HepG2 (cell line): ENCODE data around the gene AQP6. TPM values are rescaled to one million over a fixed set of nuclear protein-coding genes. Genes with fewer than 3 reads are reported as not detected.
A peak's percentile ranks its signal among the peaks of the same experiment; 100 is the strongest.

Experiments used
- CENPT ChIP-seq: sonication (generic); formaldehyde crosslinking; IDR thresholded peaks from 2 replicates; pipeline ENCODE4 v1.8.0; 2022; ENCODE audit warnings: low read depth, mild to moderate bottlenecking, moderate library complexity, missing genetic modification reagents
- GATAD2A ChIP-seq: IDR thresholded peaks from 2 replicates; pipeline ENCODE4 v1.6.1; 2016
- GTF3A ChIP-seq: sonication (generic); formaldehyde crosslinking; conservative IDR thresholded peaks from 2 replicates; pipeline ENCODE4 v1.4.0; 2020; ENCODE audit warnings: mild to moderate bottlenecking, missing genetic modification reagents
- HCFC1 ChIP-seq: fragments of 150-350 bp; IDR thresholded peaks from 2 replicates; pipeline ENCODE4 v1.6.1; 2014; ENCODE audit warnings: low read depth, low read length
- HDAC1 ChIP-seq: sonication (generic); formaldehyde crosslinking; IDR thresholded peaks from 2 replicates; pipeline ENCODE4 v1.5.1; 2020; ENCODE audit warnings: mild to moderate bottlenecking, missing genetic modification reagents
- MAZ ChIP-seq, 2 experiments: sonication (generic) in 1 of 2; formaldehyde crosslinking in 1 of 2; IDR thresholded peaks; 2 replicates each; pipeline versions ENCODE4 v1.5.0 to v1.6.1; 2012 to 2020; ENCODE audit warnings: low read depth in 2 of 2, mild to moderate bottlenecking in 2 of 2, borderline replicate concordance in 1 of 2, improper control_type of control experiment in 1 of 2, low read length in 1 of 2, missing genetic modification reagents in 1 of 2, moderate library complexity in 1 of 2
- MLLT10 ChIP-seq: sonication (generic); formaldehyde crosslinking; IDR thresholded peaks from 2 replicates; pipeline ENCODE4 v1.4.0; 2020; ENCODE audit warnings: missing genetic modification reagents
- POLR2A ChIP-seq, 2 experiments: IDR thresholded peaks; 2 replicates each; pipeline ENCODE4 v1.6.1; 2011; ENCODE audit warnings: low read depth in 2 of 2, low read length in 2 of 2, mild to moderate bottlenecking in 1 of 2, moderate library complexity in 1 of 2; ENCODE audit not compliant: insufficient read depth in 1 of 2
- SMAD9 ChIP-seq: sonication (generic); formaldehyde crosslinking; IDR thresholded peaks from 2 replicates; pipeline ENCODE4 v1.5.1; 2020; ENCODE audit warnings: mild to moderate bottlenecking, missing genetic modification reagents
- SMARCE1 ChIP-seq: fragments of 450-650 bp; IDR thresholded peaks from 2 replicates; pipeline ENCODE4 v1.6.1; 2017; ENCODE audit warnings: borderline replicate concordance
- SNAPC2 ChIP-seq: sonication (generic); formaldehyde crosslinking; IDR thresholded peaks from 2 replicates; pipeline ENCODE4 v1.8.1; 2022; ENCODE audit warnings: mild to moderate bottlenecking, missing genetic modification reagents
- ZBTB4 ChIP-seq: sonication (generic); formaldehyde crosslinking; IDR thresholded peaks from 2 replicates; pipeline ENCODE4 v1.4.0; 2020; ENCODE audit warnings: missing genetic modification reagents, mild to moderate bottlenecking, borderline replicate concordance
- ZFAT ChIP-seq: sonication (generic); formaldehyde crosslinking; conservative IDR thresholded peaks from 2 replicates; pipeline ENCODE4 v1.8.1; 2023; ENCODE audit warnings: missing genetic modification reagents, inconsistent platforms
- ZHX2 ChIP-seq, 2 experiments: sonication (generic) in 1 of 2; formaldehyde crosslinking in 1 of 2; IDR thresholded peaks; 2 replicates each; pipeline versions ENCODE4 v1.6.1 to v1.9.0; 2014 to 2022; ENCODE audit warnings: antibody characterized with exemption in 1 of 2, borderline replicate concordance in 1 of 2, inconsistent platforms in 1 of 2, low read depth in 1 of 2, missing genetic modification reagents in 1 of 2
- ZNF160 ChIP-seq: sonication (generic); formaldehyde crosslinking; IDR thresholded peaks from 2 replicates; pipeline ENCODE4 v1.8.0; 2022; ENCODE audit warnings: mild to moderate bottlenecking, inconsistent platforms, missing genetic modification reagents
- ZNF263 ChIP-seq: sonication (generic); formaldehyde crosslinking; IDR thresholded peaks from 2 replicates; pipeline ENCODE4 v1.4.0; 2020; ENCODE audit warnings: missing genetic modification reagents
- ZNF501 ChIP-seq: sonication (generic); formaldehyde crosslinking; IDR thresholded peaks from 2 replicates; pipeline ENCODE4 v1.5.1; 2020; ENCODE audit warnings: mild to moderate bottlenecking, moderate library complexity, missing genetic modification reagents
- ZNF616 ChIP-seq: sonication (generic); formaldehyde crosslinking; IDR thresholded peaks from 2 replicates; pipeline ENCODE4 v1.5.0; 2020; ENCODE audit warnings: low read depth, mild to moderate bottlenecking, missing genetic modification reagents
- ZNF644 ChIP-seq: IDR thresholded peaks from 2 replicates; pipeline ENCODE4 v1.6.1; 2016; ENCODE audit warnings: low read depth
- polyA plus RNA-seq, 8 experiments: library from polyadenylated mRNA; depleted of rRNA in 3 of 8; stranded (reverse) in 7 of 8; unstranded in 1 of 8; fragments of >200 nt; fragmentation: Illumina TruSeq in 4 of 8; extraction: Trizol in 4 of 8; gene quantifications; 2 replicates each; pipeline versions ENCODE4 v1.2.1 to v1.2.3, GENCODE V29; 2011 to 2016; ENCODE audit warnings: low read depth in 4 of 8, missing spikeins in 1 of 8, mixed read lengths in 1 of 8; ENCODE audit not compliant: insufficient read depth in 1 of 8
- total RNA-seq, 5 experiments: library from RNA; depleted of rRNA; stranded (reverse); fragments of >200 nt; fragmentation: Illumina TruSeq; extraction: Trizol; gene quantifications; 2 replicates each; pipeline ENCODE4 v1.2.3, GENCODE V29; 2016; ENCODE audit warnings: low read depth in 1 of 5
- TF ChIP-seq, protein P1 (sequence below): sonication (generic); formaldehyde crosslinking; conservative IDR thresholded peaks from 2 replicates; pipeline ENCODE4 v1.4.0; 2020; ENCODE audit warnings: missing genetic modification reagents

AQP6 gene
- total and polyA plus RNA-seq, 2 of the 13 experiments (the other 11 are each of a cell fraction or from before 2014, with no cell fraction given): 0.32 to 1.3 TPM

GRCh38 chr12:49974231-49974675 is 1.5 kb downstream of the AQP6 start (continued):
- TF ChIP-seq HCFC1: no peak
- no peak for TF ChIP-seq ZBTB4 (CRISPR knock-in tag)
- no peak for TF ChIP-seq ZNF616 (CRISPR knock-in tag)
- no peak for TF ChIP-seq SMARCE1
- no peak for TF ChIP-seq SMAD9 (CRISPR knock-in tag)
- no peak for TF ChIP-seq ZFAT
- peak; percentile 34; the same call in 1 of the 2 replicates for TF ChIP-seq ZNF644 (CRISPR knock-in tag)
- peak; percentile 35; the same call in 1 of the 2 replicates for TF ChIP-seq HDAC1
- TF ChIP-seq ZHX2 (IDR thresholded peaks at IDR 0.05; ENCODE audit: low read depth): no peak
- TF ChIP-seq ZHX2 (CRISPR knock-in tag; IDR thresholded peaks at IDR 0.05; ENCODE audit: borderline replicate concordance): no peak
- 0 out of 2 replicates have a peak, but pooled peaks have one; percentile 25 for TF ChIP-seq GATAD2A
- TF ChIP-seq SNAPC2 (CRISPR knock-in tag): no peak
- no peak for TF ChIP-seq CENPT (CRISPR knock-in tag)
- no peak for TF ChIP-seq ZNF160 (CRISPR knock-in tag)
- no peak for TF ChIP-seq MAZ (IDR thresholded peaks at IDR 0.05; ENCODE audit: borderline replicate concordance, low read depth, low read length)
- TF ChIP-seq MAZ (CRISPR knock-in tag; IDR thresholded peaks at IDR 0.05; ENCODE audit: low read depth): 0 out of 2 replicates have a peak, but pooled peaks have one; percentile 43
- TF ChIP-seq MLLT10 (CRISPR knock-in tag): no peak
- no peak for TF ChIP-seq GTF3A
- 0 out of 2 replicates have a peak, but pooled peaks have one; percentile 19 for TF ChIP-seq ZNF263
- no peak for TF ChIP-seq POLR2A (IDR thresholded peaks at IDR 0.05; ENCODE audit: insufficient read depth in 1 of 2, low read depth in 2 of 2, low read length in 2 of 2)
- TF ChIP-seq, protein P1, sequence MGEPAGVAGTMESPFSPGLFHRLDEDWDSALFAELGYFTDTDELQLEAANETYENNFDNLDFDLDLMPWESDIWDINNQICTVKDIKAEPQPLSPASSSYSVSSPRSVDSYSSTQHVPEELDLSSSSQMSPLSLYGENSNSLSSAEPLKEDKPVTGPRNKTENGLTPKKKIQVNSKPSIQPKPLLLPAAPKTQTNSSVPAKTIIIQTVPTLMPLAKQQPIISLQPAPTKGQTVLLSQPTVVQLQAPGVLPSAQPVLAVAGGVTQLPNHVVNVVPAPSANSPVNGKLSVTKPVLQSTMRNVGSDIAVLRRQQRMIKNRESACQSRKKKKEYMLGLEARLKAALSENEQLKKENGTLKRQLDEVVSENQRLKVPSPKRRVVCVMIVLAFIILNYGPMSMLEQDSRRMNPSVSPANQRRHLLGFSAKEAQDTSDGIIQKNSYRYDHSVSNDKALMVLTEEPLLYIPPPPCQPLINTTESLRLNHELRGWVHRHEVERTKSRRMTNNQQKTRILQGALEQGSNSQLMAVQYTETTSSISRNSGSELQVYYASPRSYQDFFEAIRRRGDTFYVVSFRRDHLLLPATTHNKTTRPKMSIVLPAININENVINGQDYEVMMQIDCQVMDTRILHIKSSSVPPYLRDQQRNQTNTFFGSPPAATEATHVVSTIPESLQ (CRISPR knock-in tag): no peak
- TF ChIP-seq ZNF501 (CRISPR knock-in tag): peak; percentile 50; the same call in 1 of the 2 replicates
